NCI-H1436 (cell line): ENCODE results near the gene LRRC4B.
A peak's percentile ranks its signal among the peaks of the same experiment; 100 is the strongest.
"Not testable (repeated sequence)": the region's sequence is repeated elsewhere in the genome, so short reads cannot be mapped to it uniquely, and the experiment has no call there.

Experiments
- DNase-seq: peaks from one replicate; lab custom pipeline; 2025; lab: John Stamatoyannopoulos, UW

LRRC4B gene

GRCh38 chr19:50485284-50485955, 82.8 kb downstream of the LRRC4B start:
- DNase-seq, result no peak

- DNase-seq, result no peak
Measured at GRCh38 chr19:50482916-50483315, 85.3 kb downstream of the LRRC4B start.

- DNase-seq, result no peak
Measured at GRCh38 chr19:50482271-50482855, 85.9 kb downstream of the LRRC4B start.

GRCh38 chr19:50481351-50482149, 86.7 kb downstream of the LRRC4B start:
- DNase-seq, result no peak

- DNase-seq, result no peak
Measured at GRCh38 chr19:50480281-50481111, 87.7 kb downstream of the LRRC4B start.

GRCh38 chr19:50479761-50480251, 88.4 kb downstream of the LRRC4B start:
- DNase-seq, result no peak

- DNase-seq, result no peak
Measured at GRCh38 chr19:50478901-50479715, 89.1 kb downstream of the LRRC4B start.

GRCh38 chr19:50477751-50478515, 90.3 kb downstream of the LRRC4B start:
- DNase-seq, result no peak

- DNase-seq, result no peak
Measured at GRCh38 chr19:50476907-50477238, 91.4 kb downstream of the LRRC4B start.

- peak; percentile 96 for DNase-seq
Measured at GRCh38 chr19:50476224-50476906, 91.9 kb downstream of the LRRC4B start, which contains the start of the genes EMC10 and GARIN5A. EMC10 (plus strand) TSS chr19:50476507; CDS start chr19:50476545, 38 bp downstream. GARIN5A (minus strand) TSS chr19:50476848; CDS start chr19:50476388, 460 bp downstream.

- no peak for DNase-seq
Measured at GRCh38 chr19:50475736-50476223, 92.5 kb downstream of the LRRC4B start.

- no peak for DNase-seq
Measured at GRCh38 chr19:50475101-50475568, 93.1 kb downstream of the LRRC4B start.

GRCh38 chr19:50473336-50473735, 94.9 kb downstream of the LRRC4B start:
- not testable (repeated sequence) for DNase-seq

- no peak for DNase-seq
Measured at GRCh38 chr19:50468818-50469217, 99.4 kb downstream of the LRRC4B start.

GRCh38 chr19:50467566-50467965, 100.7 kb downstream of the LRRC4B start:
- no peak for DNase-seq
